Activated CD4-positive, alpha-beta T cell treated with anti-CD3 and anti-CD28 coated beads, Interleukin-2, amount 50 U/mL, for 1 hour (primary cell): Measurements from ENCODE around the gene AEBP2.
"Not testable (repeated sequence)": the region's sequence is repeated elsewhere in the genome, so short reads cannot be mapped to it uniquely, and the experiment has no call there.

ENCODE experiments used
- DNase-seq: peaks from one replicate; pipeline ENCODE4 v3.0.0-alpha.2; 2020

Gene AEBP2

GRCh38 chr12:19456176-19456575 lies 16.9 kb downstream of the AEBP2 start:
- DNase-seq, result no peak

GRCh38 chr12:19457561-19457960 lies 18.3 kb downstream of the AEBP2 start:
- no peak for DNase-seq

- no peak for DNase-seq
Measured at GRCh38 chr12:19458733-19459132, 19.4 kb downstream of the AEBP2 start.

- DNase-seq, result no peak
Measured at GRCh38 chr12:19461999-19462398, 22.7 kb downstream of the AEBP2 start.

GRCh38 chr12:19462406-19462805 lies 23.1 kb downstream of the AEBP2 start:
- DNase-seq, result no peak

GRCh38 chr12:19464192-19464580 lies 24.9 kb downstream of the AEBP2 start:
- DNase-seq, result no peak

GRCh38 chr12:19465711-19466110 lies 26.4 kb downstream of the AEBP2 start:
- DNase-seq, result no peak

GRCh38 chr12:19474147-19474546 lies 34.9 kb downstream of the AEBP2 start:
- DNase-seq, result no peak

GRCh38 chr12:19475884-19476505 lies 36.7 kb downstream of the AEBP2 start:
- not testable (repeated sequence) for DNase-seq

GRCh38 chr12:19477071-19477470 lies 37.8 kb downstream of the AEBP2 start:
- no peak for DNase-seq

GRCh38 chr12:19480459-19480858 lies 41.2 kb downstream of the AEBP2 start:
- no peak for DNase-seq

- no peak for DNase-seq
Measured at GRCh38 chr12:19482036-19482435, 42.7 kb downstream of the AEBP2 start.

- peak; percentile 37 for DNase-seq
Measured at GRCh38 chr12:19482551-19483109, 43.3 kb downstream of the AEBP2 start.

- DNase-seq, result no peak
Measured at GRCh38 chr12:19483727-19484126, 44.4 kb downstream of the AEBP2 start.

- DNase-seq, result no peak
Measured at GRCh38 chr12:19484738-19485137, 45.4 kb downstream of the AEBP2 start.

- no peak for DNase-seq
Measured at GRCh38 chr12:19485240-19485639, 45.9 kb downstream of the AEBP2 start.

GRCh38 chr12:19489168-19489567 lies 49.9 kb downstream of the AEBP2 start:
- no peak for DNase-seq

GRCh38 chr12:19490908-19491307 lies 51.6 kb downstream of the AEBP2 start:
- no peak for DNase-seq

GRCh38 chr12:19491863-19492262 lies 52.6 kb downstream of the AEBP2 start:
- no peak for DNase-seq

- no peak for DNase-seq
Measured at GRCh38 chr12:19496219-19496878, 57.1 kb downstream of the AEBP2 start.

GRCh38 chr12:19498099-19498498 lies 58.8 kb downstream of the AEBP2 start:
- no peak for DNase-seq

GRCh38 chr12:19499030-19499429 lies 59.7 kb downstream of the AEBP2 start:
- DNase-seq, result no peak

GRCh38 chr12:19506497-19506896 lies 67.2 kb downstream of the AEBP2 start:
- no peak for DNase-seq

GRCh38 chr12:19507823-19508222 lies 68.5 kb downstream of the AEBP2 start:
- no peak for DNase-seq

GRCh38 chr12:19510461-19510860 lies 71.2 kb downstream of the AEBP2 start:
- DNase-seq, result no peak
